ENCODE data around the gene PHETA1. TPM values are rescaled to one million over a fixed set of nuclear protein-coding genes. Genes with fewer than 3 reads are reported as not detected.
"Not testable (repeated sequence)": the region's sequence is repeated elsewhere in the genome, so short reads cannot be mapped to it uniquely, and the experiment has no call there.

The PHETA1 gene
- total RNA-seq, 1 donor from 2014 or later = 5.6 TPM

GRCh38 chr12:111341426-111342065 lies 27.3 kb downstream of the PHETA1 start:
- Histone ChIP-seq H3K4me1 (no peaks in the 10 kb centered on the region), H3K4me3 (no peak overlapping the region), H3K27me3 (no peaks in the 10 kb centered on the region), H3K27ac (no peak overlapping the region), H3K36me3 (no peaks in the 10 kb centered on the region), H3K9me3 (no peaks in the 10 kb centered on the region)
- no peak for DNase-seq (ENCODE audit: extremely low spot score in 2 of 2)
- intact Hi-C loops (cut with DNase I) = no loop called here
- TF ChIP-seq POLR2AphosphoS5 (IDR thresholded peaks at IDR 0.05; ENCODE audit: insufficient read depth in 1 of 2, low read depth in 1 of 2) = no peak
- no peak for TF ChIP-seq POLR2A (IDR thresholded peaks at IDR 0.05)
- TF ChIP-seq CTCF (IDR thresholded peaks at IDR 0.05) = no peak

- intact Hi-C loops (cut with DNase I); H3K4me3 ChIP-seq; H3K9me3 ChIP-seq; DNase-seq (ENCODE audit: extremely low spot score in 2 of 2); H3K36me3 ChIP-seq; H3K27ac ChIP-seq; H3K27me3 ChIP-seq; H3K4me1 ChIP-seq: not testable (repeated sequence)
Measured at GRCh38 chr12:111340680-111341079, 28.2 kb downstream of the PHETA1 start.

GRCh38 chr12:111340231-111340630 lies 28.7 kb downstream of the PHETA1 start:
- no peak for DNase-seq (ENCODE audit: extremely low spot score in 2 of 2)
- no peak for TF ChIP-seq POLR2A (IDR thresholded peaks at IDR 0.05)
- no peak for TF ChIP-seq POLR2AphosphoS5 (IDR thresholded peaks at IDR 0.05; ENCODE audit: insufficient read depth in 1 of 2, low read depth in 1 of 2)
- H3K9me3 ChIP-seq = no peaks in the 10 kb centered on the region
- no peak overlapping the region for H3K4me3 ChIP-seq
- H3K27ac ChIP-seq = no peak overlapping the region
- no peaks in the 10 kb centered on the region for H3K27me3 ChIP-seq
- H3K4me1 ChIP-seq = no peaks in the 10 kb centered on the region
- H3K36me3 ChIP-seq = no peaks in the 10 kb centered on the region
- intact Hi-C loops (cut with DNase I) = no loop called here

- Histone ChIP-seq H3K9me3 (no peaks in the 10 kb centered on the region), H3K4me1 (no peaks in the 10 kb centered on the region), H3K27me3 (no peaks in the 10 kb centered on the region), H3K4me3 (no peak overlapping the region), H3K27ac (no peak overlapping the region), H3K36me3 (no peaks in the 10 kb centered on the region)
- no peak for DNase-seq (ENCODE audit: extremely low spot score in 2 of 2)
- intact Hi-C loops (cut with DNase I) = no loop called here
- TF ChIP-seq POLR2A (IDR thresholded peaks at IDR 0.05) = no peak
- TF ChIP-seq POLR2AphosphoS5 (IDR thresholded peaks at IDR 0.05; ENCODE audit: insufficient read depth in 1 of 2, low read depth in 1 of 2) = no peak
- TF ChIP-seq CTCF (IDR thresholded peaks at IDR 0.05) = no peak
Measured at GRCh38 chr12:111339321-111339938, 29.5 kb downstream of the PHETA1 start.

- TF ChIP-seq CTCF (IDR thresholded peaks at IDR 0.05) (no peak), POLR2AphosphoS5 (IDR thresholded peaks at IDR 0.05; ENCODE audit: insufficient read depth in 1 of 2, low read depth in 1 of 2) (no peak), POLR2A (IDR thresholded peaks at IDR 0.05) (no peak)
- no peaks in the 10 kb centered on the region for H3K4me1 ChIP-seq
- H3K27me3 ChIP-seq = no peaks in the 10 kb centered on the region
- H3K36me3 ChIP-seq = no peaks in the 10 kb centered on the region
- intact Hi-C loops (cut with DNase I) = no loop called here
- H3K4me3 ChIP-seq = no peak overlapping the region
- DNase-seq (ENCODE audit: extremely low spot score in 2 of 2) = no peak
- H3K9me3 ChIP-seq = no peaks in the 10 kb centered on the region
- no peak overlapping the region for H3K27ac ChIP-seq
Measured at GRCh38 chr12:111338096-111338495, 30.8 kb downstream of the PHETA1 start.

GRCh38 chr12:111337371-111337770 lies 31.5 kb downstream of the PHETA1 start:
- H3K27ac ChIP-seq = no peak overlapping the region
- H3K27me3 ChIP-seq = no peaks in the 10 kb centered on the region
- TF ChIP-seq POLR2A (IDR thresholded peaks at IDR 0.05) (no peak), CTCF (IDR thresholded peaks at IDR 0.05) (no peak), POLR2AphosphoS5 (IDR thresholded peaks at IDR 0.05; ENCODE audit: insufficient read depth in 1 of 2, low read depth in 1 of 2) (no peak)
- no peak overlapping the region for H3K4me3 ChIP-seq
- no peaks in the 10 kb centered on the region for H3K9me3 ChIP-seq
- intact Hi-C loops (cut with DNase I) = no loop called here
- DNase-seq (ENCODE audit: extremely low spot score in 2 of 2) = no peak
- no peaks in the 10 kb centered on the region for H3K4me1 ChIP-seq
- no peaks in the 10 kb centered on the region for H3K36me3 ChIP-seq

- H3K36me3 ChIP-seq; intact Hi-C loops (cut with DNase I); H3K27me3 ChIP-seq: not testable (repeated sequence)
Measured at GRCh38 chr12:111336411-111336810, 32.5 kb downstream of the PHETA1 start.

More at GRCh38 chr12:111336411-111336810, 32.5 kb downstream of the PHETA1 start:
- not testable (repeated sequence) for DNase-seq (ENCODE audit: extremely low spot score in 2 of 2); H3K9me3 ChIP-seq; H3K27ac ChIP-seq; H3K4me3 ChIP-seq; H3K4me1 ChIP-seq

All from vagina (tissue), 2 donors.